HG02623 (cell line): ENCODE measurements around the gene FCHO1.
A peak's percentile ranks its signal among the peaks of the same experiment; 100 is the strongest.
"Not testable (repeated sequence)": the region's sequence is repeated elsewhere in the genome, so short reads cannot be mapped to it uniquely, and the experiment has no call there.

Source experiments
- ATAC-seq: cut with Tn5 transposase; IDR thresholded peaks from one replicate; pipeline ENCODE4 v1.9.1; 2021; ENCODE audit warnings: moderate library complexity; ENCODE audit not compliant: unreplicated experiment

The FCHO1 gene

DNA sequence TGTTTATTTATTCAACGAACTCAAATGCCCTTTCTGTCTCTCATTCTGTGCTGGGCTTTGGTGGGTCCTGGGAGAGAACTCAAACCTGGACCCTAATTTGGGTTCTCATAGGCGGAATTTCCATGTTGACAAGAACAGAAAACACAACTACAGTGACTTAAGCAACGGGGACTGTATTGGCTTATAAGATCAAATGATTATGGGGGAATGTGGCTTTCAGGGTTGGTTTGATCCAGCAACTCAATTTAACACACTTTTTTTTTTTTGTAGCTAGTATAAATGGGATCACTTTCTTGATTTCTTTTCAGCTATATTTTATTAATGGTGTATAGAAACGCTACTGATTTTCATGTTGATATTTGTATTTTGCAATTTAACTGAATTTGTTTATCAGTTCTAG lies 9.9 kb downstream of the FCHO1 start:
- ATAC-seq: no peak

- ATAC-seq: no peak
These were observed 11.4 kb downstream of the FCHO1 start for GRCh38 chr19:17762505-17763229.

DNA sequence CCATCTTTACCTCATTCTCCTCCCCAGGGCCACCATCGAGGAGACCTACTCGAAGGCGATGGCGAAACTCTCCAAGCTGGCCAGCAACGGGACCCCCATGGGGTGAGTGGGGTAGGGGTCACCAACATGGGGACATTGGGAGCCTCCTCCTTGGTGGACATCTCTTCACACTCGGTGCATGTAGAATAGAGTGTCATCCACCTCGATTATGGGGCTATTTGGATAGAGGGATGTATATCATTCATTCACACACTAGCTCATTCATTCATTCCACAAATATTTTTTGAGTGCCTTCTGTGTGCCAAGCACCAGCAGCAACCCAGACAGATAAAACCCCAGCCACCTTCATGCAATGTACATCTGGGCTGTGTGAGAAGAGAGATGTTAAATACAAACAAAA lies 13.1 kb downstream of the FCHO1 start:
- no peak for ATAC-seq

DNA sequence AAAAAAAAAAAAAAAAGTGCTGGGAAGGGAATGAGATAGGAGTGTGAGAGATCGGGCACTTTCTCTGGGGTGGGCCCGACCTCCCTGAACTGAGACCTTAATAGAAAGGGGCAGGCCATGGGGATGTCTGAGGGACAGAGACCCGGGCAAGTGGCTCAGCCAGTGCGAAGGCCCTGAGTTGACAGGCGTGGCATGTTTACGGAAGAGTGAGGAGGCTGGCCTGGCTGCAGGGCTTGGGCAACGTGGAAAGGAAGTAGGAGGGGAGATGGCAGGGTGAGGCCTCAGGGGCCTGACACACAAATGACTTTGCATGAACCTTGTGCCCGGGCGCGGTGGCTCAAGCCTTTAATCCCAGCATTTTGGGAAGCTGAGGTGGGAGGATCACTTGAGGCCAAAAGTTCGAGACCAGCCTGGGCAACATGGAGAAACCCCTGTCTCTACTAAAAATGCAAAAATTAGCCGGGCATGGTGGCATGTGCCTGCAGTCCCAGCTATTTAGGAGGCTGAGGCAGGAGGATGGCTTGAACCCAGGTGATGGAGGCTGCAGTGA lies 13.9 kb downstream of the FCHO1 start:
- no peak for ATAC-seq

GRCh38 chr19:17766543-17767131 lies 15.4 kb downstream of the FCHO1 start:
- no peak for ATAC-seq

- no peak for ATAC-seq
These were observed 16.3 kb downstream of the FCHO1 start for GRCh38 chr19:17767559-17767958.

GRCh38 chr19:17770613-17771012 lies 19.3 kb downstream of the FCHO1 start:
- ATAC-seq: no peak

DNA sequence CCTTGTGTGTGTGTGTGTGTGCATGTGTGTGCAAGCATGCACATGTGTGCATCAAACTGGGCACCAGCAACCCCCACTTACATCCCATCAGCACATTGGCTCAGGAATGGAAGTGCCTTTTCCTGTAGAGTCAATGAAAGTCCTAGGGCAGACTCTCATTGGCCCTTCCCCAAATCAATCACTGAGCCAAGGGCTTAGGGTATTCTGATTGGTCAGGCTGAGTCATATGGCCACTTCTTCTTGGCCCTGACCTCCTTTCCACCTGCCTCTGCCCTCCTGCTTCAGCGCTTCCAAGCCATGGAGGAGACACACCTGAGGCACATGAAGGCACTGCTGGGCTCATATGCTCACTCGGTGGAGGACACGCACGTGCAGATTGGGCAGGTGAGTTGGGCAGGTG lies 20.9 kb downstream of the FCHO1 start:
- no peak for ATAC-seq

DNA sequence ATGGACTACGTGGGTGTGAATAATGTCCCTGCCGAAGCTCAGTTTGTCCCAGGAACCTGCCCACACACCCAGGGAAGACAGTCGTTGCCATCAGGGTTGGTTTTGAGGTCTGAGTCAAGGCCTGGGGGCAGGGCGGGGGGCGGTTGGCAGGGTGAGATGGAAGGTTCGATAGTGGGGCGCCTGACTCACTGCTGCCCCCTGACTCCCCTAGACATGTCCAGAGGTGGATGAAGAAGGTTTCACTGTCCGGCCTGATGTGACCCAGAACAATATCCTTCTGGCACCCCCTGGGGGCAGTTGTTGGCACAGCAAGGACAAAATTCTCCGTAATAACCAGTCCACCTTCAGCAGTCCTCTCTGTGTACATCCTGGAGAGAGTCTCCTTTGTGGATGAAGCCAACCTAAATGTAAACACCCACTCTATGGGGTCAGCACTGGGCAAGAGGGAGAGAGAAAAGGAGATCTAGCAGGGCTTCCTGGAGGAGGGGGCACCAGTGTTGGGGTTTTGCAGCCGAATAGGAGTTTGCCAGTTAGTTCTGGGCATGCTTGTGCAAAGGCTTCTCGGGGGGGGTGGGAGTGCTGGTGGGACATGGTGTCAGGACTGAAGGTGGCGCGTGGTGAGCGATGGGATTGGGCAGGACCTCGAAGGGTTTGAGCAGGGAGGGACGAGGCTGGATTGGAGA lies 24.1 kb downstream of the FCHO1 start:
- ATAC-seq: no peak

- peak; percentile 73 for ATAC-seq
These were observed 24.9 kb downstream of the FCHO1 start for GRCh38 chr19:17775991-17776803.

DNA sequence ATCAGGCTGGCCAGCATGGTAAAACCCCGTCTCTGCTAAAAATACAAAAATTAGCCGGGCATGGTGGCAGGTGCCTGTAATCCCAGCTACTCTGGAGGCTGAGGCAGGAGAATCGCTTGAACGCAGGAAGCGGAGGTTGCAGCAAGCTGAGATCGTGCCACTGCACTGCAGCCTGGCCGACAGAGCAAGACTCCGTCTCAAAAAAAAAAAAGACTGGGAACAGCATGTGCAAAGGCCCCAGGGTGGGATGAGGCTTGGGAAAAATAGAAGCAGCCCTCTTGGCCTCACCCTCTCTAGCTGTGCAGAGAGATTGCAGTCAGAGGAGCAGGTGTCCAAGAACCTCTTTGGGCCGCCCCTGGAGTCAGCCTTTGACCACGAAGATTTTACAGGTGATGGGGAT lies 26.6 kb downstream of the FCHO1 start:
- not testable (repeated sequence) for ATAC-seq

DNA sequence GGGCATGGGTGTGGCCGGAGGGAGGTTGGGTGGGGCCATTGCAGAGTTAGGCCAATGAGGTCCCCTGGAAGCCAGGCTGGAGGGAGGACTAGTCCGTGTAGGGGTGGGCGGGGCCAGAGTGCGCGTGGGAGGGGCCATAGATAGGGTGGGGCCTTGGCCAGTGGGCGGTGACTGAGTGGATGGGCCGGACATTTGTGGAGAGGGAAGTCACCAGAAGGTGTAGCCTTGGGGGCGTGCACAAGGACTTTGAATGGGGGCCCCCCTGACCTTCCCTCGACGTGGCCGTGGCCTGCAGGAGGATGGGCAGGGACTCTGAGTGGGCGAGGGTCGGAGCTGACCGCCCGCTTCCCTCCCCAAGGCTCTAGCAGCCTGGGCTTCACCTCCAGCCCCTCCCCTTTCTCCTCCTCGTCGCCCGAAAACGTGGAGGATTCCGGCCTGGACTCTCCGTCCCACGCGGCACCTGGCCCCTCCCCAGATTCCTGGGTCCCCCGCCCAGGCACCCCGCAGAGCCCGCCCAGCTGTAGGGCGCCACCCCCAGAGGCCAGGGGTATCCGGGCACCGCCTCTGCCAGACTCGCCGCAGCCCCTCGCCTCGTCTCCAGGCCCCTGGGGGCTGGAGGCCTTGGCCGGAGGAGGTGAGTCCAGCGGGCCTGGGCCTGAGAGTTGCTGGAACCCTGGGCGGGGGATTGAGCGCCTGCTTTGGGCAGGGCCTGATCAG lies 27.1 kb downstream of the FCHO1 start:
- no peak for ATAC-seq

DNA sequence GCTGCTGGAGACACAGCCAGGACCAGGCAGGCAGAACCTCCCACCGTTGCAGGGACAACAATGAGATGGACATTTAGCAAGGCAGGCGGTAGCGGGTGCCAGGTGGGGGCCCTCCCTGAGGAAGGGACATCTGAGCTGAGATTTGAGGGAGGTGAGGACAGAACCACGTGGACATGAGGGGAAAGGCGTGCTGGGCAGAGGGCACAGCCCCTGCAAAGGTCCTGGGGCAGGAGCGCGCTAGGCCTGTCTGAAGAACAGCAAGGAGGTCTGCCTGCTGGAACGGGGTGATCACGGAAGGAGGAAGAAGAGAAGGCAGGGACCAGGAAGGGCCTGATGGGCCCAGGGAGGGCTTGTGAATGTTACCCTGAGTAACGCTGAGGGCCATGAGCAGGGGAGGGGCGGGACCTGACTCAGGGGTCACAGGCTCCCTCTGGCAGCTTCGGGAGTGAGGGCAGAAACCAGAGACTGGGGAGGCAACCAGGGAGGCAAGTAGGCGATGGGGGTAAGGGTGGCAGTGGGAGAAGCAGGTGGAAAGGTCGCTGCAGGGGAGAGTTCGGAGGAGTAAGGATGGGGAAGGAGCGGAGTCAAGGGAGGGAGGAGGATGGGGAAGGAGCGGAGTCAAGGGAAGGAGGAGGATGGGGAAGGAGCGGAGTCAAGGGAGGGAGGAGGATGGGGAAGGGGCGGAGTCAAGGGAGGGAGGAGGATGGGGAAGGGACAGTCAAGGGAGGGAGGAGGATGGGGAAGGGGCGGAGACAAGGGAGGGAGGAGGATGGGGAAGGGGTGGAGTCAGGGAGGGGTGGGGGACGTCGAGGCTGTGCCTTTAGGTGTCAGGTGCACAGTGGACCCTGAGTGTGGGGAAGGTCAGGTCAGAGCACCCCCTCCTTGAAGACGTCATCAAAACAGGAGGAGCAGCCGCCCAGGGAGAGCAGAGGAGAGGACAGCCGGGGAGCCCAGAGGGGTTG lies 28.0 kb downstream of the FCHO1 start:
- ATAC-seq: no peak

DNA sequence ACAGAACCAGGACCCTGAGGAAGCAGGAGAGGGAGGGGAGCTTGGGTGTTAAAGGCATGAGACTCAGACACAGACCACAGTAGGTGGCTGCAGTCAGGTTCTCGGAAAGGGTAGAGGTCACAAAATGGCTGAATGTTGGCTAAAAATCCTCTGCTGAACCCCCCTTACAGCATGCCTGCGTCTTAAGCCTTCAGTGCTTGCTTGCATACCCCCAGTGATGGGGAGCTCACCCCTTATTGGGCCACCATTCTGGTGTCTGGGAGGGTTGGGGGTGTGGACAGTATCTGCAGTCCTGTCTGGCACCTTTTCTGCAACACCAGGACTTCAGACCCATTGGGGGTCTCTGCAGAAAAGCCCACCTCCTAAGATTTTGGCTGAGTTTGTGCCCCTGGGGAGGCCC lies 29.5 kb downstream of the FCHO1 start:
- ATAC-seq: no peak

- ATAC-seq: not testable (repeated sequence)
These were observed 32.4 kb downstream of the FCHO1 start for GRCh38 chr19:17783721-17784120.

- no peak for ATAC-seq
These were observed 33.1 kb downstream of the FCHO1 start for GRCh38 chr19:17784201-17785008.

GRCh38 chr19:17787274-17787913 lies 36.1 kb downstream of the FCHO1 start:
- ATAC-seq: no peak

DNA sequence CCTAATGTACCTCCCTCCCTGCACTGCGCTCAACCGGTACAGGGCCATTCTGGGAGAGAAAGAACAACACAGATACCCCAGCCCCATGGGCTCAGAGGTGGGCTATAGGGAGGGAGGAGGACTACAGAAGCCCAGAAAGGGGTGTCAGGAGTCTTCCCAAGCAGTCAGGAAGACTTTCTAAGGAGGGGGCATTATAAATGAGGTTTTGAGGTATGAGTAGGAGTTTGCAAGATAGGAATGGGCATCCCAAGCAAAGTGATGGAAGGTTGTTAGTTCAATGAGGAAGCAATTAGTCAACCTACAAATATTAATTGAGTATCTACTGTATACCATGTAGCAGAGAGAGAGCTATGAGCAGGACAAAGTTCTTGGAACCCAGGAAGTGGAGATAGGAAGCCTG lies 37.4 kb downstream of the FCHO1 start:
- ATAC-seq: no peak
